HL-60 (cell line): ENCODE measurements around the gene HPSE2.

Source experiments
- CTCF ChIP-seq: IDR thresholded peaks from one replicate; pipeline ENCODE4 v1.5.1; 2011; ENCODE audit warnings: low read length, control low read depth, inconsistent platforms; ENCODE audit not compliant: insufficient read depth
- POLR2AphosphoS5 ChIP-seq: IDR thresholded peaks from 2 replicates; pipeline ENCODE4 v1.6.1; 2012; ENCODE audit warnings: low read depth
- TF ChIP-seq, protein P1 (sequence below): IDR thresholded peaks from 2 replicates; pipeline ENCODE4 v1.6.1; 2012; ENCODE audit warnings: low read depth; ENCODE audit not compliant: insufficient replicate concordance

DNA sequence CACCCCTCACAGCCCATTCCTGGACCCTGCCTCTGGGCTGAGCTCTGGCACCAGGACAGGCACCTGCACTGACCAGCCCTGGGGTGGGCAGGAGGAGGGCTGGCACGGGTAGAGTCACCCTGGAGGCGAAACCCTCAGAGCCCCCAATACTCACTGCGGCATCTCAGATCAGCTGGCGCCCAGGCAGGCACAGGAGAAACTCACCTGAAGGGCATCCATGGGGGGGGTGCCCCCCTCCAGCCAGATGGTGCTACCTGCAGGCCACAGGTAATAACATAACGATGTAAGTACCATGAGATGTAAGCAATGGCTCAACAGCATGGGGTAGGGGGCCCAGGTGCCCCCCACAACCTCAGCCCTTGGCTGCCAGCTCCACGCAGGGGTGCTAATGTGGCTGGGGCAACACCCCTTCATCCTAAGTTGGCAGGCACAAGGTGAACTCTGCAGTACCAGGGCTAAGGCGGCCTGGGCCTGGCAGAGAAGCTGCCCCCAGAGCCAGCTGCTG, 808.6 kb downstream of the HPSE2 start:
- TF ChIP-seq CTCF (no peak), POLR2AphosphoS5 (no peak)
- TF ChIP-seq, protein P1, sequence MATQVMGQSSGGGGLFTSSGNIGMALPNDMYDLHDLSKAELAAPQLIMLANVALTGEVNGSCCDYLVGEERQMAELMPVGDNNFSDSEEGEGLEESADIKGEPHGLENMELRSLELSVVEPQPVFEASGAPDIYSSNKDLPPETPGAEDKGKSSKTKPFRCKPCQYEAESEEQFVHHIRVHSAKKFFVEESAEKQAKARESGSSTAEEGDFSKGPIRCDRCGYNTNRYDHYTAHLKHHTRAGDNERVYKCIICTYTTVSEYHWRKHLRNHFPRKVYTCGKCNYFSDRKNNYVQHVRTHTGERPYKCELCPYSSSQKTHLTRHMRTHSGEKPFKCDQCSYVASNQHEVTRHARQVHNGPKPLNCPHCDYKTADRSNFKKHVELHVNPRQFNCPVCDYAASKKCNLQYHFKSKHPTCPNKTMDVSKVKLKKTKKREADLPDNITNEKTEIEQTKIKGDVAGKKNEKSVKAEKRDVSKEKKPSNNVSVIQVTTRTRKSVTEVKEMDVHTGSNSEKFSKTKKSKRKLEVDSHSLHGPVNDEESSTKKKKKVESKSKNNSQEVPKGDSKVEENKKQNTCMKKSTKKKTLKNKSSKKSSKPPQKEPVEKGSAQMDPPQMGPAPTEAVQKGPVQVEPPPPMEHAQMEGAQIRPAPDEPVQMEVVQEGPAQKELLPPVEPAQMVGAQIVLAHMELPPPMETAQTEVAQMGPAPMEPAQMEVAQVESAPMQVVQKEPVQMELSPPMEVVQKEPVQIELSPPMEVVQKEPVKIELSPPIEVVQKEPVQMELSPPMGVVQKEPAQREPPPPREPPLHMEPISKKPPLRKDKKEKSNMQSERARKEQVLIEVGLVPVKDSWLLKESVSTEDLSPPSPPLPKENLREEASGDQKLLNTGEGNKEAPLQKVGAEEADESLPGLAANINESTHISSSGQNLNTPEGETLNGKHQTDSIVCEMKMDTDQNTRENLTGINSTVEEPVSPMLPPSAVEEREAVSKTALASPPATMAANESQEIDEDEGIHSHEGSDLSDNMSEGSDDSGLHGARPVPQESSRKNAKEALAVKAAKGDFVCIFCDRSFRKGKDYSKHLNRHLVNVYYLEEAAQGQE, result no peak
